GM18868 (cell line): Measurements from ENCODE around the gene BCL11B.

Experiments used
- ATAC-seq: cut with Tn5 transposase; IDR thresholded peaks from one replicate; pipeline ENCODE4 v1.9.1; 2021; ENCODE audit warnings: mild to moderate bottlenecking, moderate library complexity; ENCODE audit not compliant: unreplicated experiment

BCL11B gene

DNA sequence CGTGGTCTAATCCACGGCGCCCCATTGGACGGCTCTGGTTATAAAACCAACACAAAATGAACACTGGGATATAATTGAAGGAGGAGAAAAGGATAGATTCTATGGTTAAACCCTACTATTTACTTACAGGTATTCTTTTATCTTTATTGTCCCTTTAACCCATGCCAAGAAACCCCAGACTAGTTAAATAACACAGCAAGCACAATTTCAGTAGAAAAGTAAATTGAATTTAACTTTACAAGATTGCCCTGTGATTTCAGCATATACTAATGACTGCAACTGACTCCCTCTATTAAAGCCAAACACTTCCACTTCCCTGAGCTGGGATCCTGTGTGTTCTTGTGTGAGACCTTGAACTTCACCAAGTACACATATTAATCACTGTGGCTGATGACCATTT, 45.3 kb downstream of the BCL11B start:
- no peak for ATAC-seq

DNA sequence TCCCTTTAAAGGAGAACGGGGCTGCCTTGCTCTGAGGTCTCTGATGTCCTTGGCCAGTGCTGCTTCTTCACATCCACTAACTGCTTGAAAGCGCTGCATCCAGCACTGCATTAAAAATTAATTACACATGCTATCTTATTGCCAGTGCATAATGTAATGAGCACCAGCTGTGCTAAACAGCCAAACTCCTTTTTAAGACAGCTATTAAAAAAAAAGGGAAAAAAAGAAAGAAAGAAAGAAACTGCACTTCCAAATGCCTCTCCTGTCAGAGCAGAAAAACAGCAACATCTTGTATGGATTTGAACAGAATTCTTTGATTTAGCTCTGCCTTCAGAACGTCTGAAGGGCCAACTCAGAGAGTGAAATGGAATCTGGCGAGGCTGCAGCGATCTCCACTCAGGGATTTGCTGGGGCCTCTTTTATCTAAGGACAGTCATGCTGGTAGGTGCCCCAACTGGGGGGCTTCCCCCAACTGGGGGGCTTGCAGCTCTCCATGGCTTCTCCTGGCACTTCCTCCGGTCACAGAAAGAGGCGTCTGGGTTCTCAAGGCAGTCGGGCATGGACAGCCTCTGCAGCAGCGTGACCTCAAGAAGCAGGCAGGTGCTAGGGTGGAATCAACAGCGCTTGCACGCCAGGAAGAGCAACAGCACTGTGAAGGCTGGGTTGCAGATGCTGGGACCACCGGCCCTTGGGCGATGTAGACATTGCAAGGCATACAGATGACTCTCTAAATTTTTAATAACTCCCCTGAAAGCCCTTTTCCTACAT, 46.4 kb downstream of the BCL11B start:
- no peak for ATAC-seq

DNA sequence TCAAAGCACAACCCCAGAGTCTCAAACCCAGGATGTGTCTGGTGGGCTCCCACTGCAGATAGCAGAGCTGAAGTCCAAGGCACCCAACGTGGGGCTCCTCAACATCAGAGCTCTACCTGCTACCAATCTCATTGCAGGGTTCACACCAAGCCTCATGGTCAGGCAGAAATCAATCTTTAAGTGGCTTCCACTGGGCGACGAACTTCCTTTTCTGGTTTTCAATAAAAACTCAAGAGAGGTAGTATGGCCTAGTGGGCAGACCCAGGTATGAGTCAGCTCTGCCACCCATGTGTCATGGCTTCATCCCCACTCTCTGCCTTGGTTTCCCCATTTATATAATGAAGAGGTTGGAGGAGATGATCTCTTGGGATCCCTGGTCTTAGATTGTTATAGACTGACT, 47.0 kb downstream of the BCL11B start:
- ATAC-seq: no peak

DNA sequence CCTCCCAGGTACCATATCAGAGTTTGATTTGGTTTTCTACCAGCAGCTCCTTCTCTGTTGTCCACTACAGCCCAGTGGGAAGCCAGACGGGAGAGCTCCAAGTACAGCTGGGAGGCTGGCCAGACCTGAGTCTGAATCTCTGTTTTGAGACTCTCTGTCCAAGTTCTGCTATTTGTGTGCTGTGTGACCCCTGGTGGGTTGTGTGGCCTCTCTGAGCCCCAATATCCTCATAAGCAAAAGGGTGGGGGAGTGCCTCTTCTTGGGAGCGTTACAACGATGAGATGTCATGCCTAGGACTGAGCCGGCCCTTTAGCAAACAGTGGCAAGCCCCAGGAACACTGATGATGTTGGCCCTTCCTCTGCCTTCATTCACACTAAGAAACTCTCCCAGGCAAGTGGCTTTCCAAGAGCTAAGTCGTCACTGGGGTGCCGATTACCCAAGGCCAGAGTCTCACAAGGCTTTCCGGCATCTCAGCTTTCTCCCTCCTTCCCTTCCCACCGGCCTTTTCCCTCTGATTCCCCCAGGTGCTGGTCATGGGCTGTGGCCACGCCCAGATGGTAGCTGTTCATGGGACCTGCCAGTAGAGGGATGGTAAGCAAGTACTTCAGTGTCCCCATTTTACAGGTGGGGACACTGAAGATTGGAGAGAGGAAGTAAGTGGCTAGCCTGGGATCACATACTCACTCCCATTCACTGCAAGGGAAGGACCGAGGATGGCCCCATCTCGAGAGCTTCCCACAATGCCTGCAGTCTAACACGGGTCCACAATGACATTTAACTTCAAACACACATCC, 47.7 kb downstream of the BCL11B start:
- no peak for ATAC-seq

DNA sequence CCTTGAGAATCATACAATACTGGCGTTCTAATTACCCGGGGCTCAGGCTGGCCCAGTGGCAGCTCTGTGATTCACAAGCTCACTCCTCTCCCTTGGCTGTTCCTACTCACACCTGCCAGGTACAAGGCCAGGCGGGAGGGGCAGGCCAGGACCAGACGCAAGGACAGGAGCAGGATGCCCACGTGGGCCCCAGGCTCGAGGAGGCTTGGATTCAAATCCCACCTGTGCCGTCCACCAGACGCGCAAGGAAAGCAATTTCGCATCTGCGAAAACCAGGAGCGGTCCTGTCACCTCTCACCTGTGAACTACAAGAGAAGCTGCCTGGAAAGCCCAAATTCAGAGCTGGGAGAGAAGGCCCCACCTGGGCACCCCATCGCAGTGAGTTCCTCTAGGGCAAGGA, 50.6 kb downstream of the BCL11B start:
- no peak for ATAC-seq

DNA sequence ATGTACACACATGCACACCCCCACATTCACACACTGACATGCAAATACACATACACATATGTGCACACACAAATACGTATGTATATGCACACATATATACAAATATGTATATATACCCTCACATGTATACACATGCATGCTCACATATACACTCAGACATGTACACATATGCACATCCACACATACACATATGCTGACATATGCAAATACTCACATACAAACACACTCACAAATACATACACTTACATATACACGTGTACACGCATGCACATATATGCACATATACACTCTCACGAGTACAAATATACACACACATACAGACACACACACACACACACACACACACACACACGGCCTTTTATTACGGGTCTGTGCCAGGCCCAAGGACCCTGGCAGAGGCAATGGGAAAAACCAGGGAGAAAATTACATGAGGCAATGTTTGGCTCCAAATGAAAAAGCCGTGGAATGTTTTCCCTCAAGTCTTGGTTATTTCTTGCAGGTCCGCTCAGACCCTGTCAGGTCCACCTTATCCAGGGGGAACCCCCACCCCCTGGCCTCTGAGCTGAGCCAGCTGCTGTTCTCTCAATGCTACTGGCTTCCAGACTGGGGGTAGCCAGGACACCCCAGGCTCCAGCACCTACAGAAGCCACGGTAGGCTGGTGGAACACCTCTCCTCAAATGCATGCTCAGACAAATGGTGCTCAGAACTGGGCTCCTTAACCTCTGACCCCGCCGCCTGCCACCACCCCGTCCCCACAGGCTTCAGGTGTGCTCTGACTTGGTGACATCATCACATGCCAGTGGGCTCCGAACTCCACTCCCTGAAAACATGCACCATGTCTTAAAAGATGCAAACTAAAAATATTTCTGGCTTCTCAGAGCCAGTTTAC, 54.7 kb downstream of the BCL11B start:
- ATAC-seq: no peak

DNA sequence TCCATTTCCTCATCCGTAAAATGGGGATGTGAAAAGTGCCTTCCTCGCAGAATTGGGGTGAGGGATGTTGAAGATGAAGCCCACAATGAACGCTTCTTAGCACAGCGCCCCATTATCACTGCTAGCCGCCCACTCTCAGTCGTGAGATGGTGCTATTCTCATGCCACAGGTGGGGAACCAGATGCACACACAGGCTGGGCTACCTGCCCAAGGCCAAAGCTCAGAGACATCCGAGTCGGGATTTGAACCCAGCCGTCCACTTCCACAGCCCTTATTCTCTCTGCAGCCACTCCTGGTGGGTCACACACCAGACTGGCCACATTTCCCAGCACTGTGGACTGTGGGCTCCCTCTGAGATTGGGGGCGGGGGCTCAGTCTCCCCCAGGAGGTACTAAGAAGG, 55.8 kb downstream of the BCL11B start:
- ATAC-seq: no peak

DNA sequence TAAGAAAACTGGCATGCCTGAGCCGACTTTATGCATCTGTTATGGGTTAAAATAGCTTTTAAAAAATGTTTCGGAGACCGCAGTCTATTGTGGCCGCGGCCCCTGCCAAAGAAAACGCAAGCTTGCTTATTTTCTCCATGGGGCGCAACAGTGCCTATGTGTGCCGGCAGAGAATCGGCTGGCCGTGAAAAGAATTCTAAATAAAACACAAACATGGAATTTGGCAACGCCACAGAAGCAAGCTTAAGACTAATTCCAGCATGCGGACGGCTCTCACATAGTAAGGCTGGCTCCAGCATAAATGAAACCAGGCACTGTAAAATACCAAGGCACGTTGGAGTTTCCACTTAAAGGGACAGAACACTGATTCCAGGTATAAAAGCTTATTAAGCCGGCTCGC, 56.7 kb downstream of the BCL11B start:
- no peak for ATAC-seq

DNA sequence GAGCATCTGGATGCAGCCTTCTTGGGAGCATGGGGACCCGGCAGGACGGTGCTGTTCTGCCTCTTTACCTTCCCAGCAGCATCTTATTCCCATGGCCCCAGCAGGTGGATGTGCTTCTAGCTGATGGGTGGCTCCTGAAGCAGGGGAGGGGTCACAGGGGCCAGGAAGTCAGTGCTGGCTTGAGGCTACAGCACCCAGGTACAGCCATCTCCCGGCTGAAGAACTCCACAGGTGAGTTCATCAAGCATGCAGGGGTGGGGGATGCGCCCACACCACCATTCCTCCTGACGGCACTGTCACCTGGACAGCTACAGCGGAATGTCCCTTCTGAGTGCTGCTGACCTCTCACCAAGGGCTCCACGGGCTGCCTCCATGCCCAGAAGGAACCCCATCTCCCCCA, 57.3 kb downstream of the BCL11B start:
- ATAC-seq: no peak

DNA sequence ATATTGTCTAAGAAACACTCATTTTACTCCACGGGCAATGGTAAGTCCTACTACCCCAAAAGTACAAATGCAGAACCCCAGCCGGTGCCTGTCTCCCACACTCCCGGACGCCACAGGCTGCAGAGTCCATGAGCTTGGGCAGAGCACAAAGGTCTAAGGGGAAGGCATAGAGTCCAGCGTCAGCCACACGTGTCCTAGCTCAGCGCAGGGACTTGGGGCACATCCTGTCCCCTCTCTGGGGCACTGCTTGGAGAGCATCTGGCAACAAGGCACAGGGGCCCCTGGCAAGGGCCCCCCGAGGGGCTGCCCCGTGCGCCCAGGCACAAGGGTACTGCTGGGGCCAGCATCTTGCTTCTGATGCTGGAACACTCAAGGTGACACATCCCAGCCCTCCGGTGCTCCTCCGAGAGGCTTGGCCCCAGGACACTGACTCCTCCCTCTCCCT, 58.4 kb downstream of the BCL11B start:
- ATAC-seq: no peak

DNA sequence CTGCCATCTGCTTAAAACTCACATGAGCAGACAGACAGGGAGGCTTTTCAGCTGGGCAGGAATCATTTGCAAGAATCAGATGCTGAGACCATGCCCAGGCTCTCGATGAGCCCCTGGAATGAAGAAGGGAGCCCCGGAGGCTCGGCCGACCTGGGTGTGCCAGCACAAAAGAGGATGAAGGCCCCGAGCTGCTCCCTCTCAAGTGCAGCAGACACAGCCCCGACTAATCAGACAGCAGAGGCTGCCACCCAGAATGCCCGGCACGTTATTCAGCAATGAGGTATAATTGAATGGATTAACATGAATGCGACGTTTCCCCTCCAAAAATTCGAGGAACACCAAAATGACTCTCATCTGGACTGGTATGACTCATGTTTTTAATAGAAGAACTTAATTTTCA, 58.9 kb downstream of the BCL11B start:
- ATAC-seq: no peak

DNA sequence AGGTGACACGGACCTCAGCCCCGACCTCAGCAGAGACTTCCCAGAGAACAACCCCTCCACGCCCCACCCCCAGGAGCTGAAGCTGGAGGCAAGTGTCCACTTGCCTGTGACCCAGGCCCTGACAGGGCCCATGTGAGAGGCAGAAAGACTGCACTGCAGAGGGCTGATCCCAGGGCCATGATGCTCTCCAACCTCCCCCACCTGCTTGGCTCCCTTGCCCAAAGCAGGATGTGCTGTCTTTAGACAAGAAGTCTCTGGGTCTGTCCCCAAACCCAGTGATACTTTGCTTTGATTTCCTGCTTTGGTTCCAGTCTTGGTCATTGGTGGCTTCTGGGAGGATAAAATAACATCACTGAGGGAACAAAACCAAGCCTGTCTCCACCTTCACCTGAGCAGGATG, 59.4 kb downstream of the BCL11B start:
- ATAC-seq: no peak

DNA sequence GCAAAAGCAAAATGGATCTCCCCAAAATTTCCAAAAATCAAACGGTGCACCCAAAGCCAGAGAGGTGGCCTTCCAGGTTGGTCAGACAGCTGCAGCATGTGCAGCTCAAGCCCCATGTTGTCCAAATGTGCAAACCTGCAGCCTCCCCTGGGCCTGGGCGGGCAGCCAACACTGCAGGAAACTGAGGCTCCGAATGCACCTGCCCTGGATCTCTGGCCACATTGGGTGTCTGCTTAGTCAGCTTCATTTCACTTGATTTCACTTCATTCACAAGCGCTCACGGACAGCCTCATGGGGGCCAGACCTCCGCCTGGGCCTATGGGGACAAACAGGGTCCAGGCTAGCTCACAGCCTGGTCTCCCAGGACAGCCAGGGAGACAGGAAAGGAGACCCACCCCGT, 59.8 kb downstream of the BCL11B start:
- no peak for ATAC-seq

DNA sequence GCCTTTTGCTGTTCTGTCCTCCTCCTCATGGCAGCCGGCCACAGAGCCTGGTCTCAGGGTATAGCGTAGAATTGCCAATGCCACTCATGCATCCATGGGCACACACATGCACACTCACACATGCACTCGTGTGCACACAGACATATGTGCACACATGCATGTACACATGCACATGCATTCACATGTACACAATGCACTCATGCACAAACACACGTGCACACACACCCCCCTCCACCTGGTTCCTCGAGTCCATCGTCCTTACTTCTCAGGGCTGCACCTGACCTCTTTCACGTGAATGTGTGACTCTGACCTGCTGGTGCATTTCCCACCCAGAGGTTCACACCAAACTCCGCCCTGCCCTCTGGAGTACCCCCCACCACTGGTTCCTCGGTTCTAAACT, 60.6 kb downstream of the BCL11B start:
- ATAC-seq: no peak

DNA sequence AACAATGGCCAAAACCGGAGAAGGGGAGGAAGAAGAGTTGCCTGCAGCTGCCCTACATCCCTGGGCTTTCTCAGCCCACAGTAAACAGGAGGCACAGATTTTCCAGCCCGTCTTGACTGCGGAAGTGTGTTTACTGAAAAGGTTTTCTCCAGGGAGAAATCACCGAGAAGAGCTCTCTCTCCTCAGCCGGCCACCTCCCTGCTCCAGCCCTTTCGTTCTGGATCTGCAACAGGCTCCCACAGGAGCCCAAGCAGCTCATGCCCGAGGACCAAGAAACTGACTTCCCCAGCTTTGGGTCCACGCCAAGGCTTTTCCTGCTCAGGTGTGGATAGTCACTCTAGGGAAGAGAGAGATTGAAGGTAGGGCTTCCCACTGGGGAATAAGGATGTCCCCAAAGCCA, 61.7 kb downstream of the BCL11B start:
- no peak for ATAC-seq

DNA sequence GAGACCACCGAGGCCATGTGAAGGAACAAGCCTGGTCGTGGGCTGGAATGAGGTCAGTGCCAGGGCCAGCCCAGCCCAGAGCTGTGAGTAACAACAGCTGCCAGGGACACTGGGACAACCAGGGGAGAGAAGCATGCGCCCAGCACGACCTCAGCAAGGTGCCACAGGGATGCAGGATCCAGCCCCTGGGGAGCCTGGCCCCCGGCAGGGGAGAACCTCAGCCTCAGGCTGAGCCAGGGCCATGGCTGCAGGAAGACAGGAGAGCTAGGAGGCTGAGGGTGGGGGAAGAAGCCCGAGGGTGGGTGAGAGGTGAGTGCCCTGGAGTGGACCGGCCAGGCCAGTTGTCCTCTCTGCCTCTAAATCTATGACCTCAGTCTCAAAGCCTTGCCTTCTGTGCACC, 62.6 kb downstream of the BCL11B start:
- no peak for ATAC-seq

DNA sequence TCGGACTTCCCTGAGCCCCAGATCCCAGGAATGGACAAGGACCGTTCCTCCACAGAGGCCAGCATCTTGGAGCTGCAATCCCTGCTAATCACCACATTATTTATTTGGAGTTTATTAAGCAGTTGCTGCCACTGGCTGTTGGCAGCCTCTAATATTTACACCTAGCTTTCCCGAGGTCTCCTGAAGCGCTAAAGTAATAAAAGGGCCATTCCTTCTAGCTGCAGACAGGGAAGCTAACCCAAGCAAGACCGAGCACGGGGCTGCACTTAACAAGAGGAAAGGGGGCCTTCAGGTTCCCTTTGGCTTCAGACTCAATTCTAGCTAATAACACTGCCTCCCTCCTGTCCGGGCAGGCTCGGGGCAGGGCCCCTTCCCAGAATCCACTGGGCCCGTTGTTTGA, 63.7 kb downstream of the BCL11B start:
- no peak for ATAC-seq

DNA sequence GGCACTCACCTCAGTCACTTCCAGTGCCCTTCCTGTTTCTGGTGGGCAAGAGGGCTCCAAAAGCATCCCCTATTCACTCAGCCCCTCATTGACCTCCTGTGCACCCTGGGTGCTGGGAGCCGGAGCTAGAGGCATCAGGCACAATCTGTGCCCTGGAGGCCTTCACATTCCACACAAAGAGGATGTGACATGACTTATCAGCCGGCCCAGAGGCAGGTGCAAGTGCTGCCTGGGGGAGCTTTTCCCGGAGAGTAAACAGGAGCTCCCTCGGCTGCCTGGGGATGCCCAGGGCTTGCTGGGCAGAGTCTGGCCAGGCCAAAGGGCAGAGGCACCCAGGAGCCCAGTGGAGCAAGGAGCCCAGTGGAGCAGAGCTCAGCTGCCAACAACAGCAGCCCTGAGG, 64.5 kb downstream of the BCL11B start:
- ATAC-seq: no peak

DNA sequence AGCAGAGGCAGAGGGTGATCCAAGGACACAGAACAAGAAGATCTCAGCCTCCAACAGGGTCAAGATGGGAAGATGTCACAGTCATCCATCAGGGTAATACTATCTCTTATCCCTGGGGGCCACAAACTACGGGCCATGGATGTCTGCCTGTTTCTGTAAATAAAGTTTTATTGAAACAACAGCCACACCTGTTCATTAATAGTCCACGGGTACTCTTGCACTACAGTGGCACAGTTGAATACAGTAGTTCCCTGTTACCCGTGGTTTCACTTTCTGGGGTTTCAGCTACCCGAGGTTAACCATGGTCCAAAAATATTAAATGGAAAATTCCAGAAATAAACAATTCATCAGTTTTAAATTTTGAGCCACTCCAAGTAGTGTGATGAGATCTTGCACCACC, 65.9 kb downstream of the BCL11B start:
- no peak for ATAC-seq

DNA sequence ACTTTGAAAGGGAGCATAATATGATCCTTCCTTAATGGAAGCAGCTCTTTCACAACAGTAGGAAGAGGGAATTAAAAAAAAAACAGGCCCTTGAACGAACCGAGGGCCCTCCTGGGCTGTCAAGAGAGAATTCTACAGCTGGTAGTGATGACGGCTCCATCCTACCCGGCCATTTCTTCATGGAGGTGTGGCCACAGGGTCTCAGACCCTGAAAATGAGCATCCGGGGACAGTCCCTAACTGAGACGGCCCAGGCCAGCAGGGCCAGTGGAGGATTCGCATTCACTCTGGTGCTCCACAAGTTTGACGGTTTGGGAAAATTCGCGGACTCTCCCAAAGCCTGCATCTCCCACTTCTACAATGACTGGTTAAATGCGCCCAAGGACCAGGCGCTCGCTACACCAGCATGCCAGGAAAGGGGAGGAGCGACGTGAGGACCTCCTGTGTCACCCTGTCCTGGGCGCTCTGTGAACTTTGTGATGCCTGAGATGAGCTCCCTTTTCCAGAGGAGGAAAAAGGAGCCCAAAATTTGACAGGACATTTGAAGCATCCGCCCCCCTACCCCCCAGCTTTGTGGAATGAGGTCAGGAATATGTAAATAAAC, 66.8 kb downstream of the BCL11B start:
- ATAC-seq: no peak

DNA sequence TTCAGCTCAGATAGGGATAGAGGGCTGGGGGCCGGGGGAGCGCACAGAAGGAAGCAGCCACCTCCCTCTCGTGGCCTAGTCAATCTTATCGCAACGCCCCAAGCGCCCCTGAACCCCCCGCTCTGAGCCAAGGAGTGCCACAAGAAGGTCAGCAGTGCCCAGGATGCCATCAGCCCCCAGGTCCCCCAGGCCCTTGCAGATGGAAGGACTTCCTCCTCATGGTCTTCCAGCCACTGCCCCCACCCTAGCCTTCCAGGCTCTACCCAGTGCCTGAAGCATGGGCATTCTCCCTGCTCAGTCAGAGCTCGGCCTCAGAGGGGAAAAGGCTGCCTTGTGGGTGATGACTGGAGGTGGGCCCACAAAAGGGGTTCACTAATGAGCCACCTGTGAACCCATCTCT, 68.2 kb downstream of the BCL11B start:
- no peak for ATAC-seq
